ENCODE results near the gene MAPK8IP3.

Gene MAPK8IP3

DNA sequence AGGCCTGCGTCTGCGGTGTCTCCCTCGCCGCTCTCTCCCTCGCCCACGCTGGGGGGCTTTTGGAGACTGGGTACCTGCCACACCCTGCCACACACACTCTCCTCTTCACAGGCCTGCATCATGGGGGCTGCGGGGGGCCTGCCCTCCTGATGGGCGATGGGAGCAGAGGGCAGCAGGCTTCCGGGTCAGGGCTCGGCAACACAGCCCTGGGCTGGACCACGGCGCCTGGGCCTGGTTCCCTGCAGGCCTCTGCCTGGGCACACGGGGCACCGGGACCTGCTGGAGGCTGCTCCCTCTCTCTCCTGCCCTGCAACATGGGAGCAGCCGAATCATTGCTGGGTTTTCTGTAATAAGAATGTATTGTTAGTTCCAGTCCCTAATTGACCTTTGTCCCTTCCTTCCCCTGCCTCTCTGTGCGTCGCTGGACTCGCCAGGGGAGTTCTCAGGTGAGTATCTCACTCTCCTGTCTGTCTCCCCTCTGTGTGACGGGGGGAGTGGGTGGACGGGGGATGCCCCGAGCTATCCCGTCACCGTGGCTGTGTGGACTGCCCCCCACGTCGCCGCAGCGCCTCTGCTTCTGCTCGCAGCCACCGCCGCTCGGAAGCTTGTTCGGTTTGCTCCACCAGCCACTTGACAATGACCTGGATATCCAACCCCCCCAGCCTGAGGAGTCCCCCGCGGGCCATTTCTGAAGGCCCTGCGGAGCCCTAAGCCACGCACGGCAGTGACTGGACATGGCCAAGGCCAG is 51.9 kb downstream of the MAPK8IP3 start:
- Histone ChIP-seq H3K27ac (ENCODE audit: low read length) (no peak overlapping the region), H3K4me3 (ENCODE audit: low read depth in 1 of 2, low read length in 2 of 2) (no peak overlapping the region), H3K27me3 (ENCODE audit: low read depth, low read length) (no peaks in the 10 kb centered on the region), H3K4me1 (ENCODE audit: control insufficient read depth in 1 of 2, insufficient read depth in 2 of 2, low read length in 2 of 2) (no peaks in the 10 kb centered on the region), H3K9me3 (ENCODE audit: control insufficient read depth in 1 of 2, low read length in 2 of 2) (no peaks in the 10 kb centered on the region), H3K36me3 (ENCODE audit: control insufficient read depth in 1 of 2, insufficient read depth in 2 of 2, low read length in 2 of 2) (peaks cover 6 to 59% of the 10 kb centered on the region in 2 donors)

DNA sequence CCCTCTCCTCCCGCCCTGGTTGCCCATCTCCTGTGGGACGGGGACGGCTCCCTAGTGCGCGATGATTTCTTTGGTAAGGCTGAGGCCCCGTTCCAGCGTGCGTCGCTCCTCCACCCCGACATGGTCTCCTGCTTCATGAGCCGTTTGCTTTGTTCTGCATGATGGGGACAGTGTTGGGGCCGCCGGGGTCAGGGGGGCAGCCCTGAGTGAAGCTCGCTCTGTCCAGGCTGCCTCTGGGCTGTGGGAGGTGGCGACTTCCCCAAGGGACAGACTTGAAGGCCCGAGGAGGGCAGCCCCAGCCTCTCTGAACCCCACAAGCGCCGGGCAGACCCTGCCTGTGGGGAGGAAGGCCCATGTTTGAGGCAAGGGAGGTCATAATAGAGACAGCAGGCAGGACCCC is 52.9 kb downstream of the MAPK8IP3 start:
- H3K4me3 ChIP-seq (ENCODE audit: low read depth in 1 of 2, low read length in 2 of 2), result no peak overlapping the region
- H3K36me3 ChIP-seq (ENCODE audit: control insufficient read depth in 1 of 2, insufficient read depth in 2 of 2, low read length in 2 of 2), result peaks cover 6 to 65% of the 10 kb centered on the region in 2 donors
- H3K9me3 ChIP-seq (ENCODE audit: control insufficient read depth in 1 of 2, low read length in 2 of 2), result no peaks in the 10 kb centered on the region
- H3K27me3 ChIP-seq (ENCODE audit: low read depth, low read length), result no peaks in the 10 kb centered on the region
- H3K27ac ChIP-seq (ENCODE audit: low read length), result no peak overlapping the region
- H3K4me1 ChIP-seq (ENCODE audit: control insufficient read depth in 1 of 2, insufficient read depth in 2 of 2, low read length in 2 of 2), result no peaks in the 10 kb centered on the region

DNA sequence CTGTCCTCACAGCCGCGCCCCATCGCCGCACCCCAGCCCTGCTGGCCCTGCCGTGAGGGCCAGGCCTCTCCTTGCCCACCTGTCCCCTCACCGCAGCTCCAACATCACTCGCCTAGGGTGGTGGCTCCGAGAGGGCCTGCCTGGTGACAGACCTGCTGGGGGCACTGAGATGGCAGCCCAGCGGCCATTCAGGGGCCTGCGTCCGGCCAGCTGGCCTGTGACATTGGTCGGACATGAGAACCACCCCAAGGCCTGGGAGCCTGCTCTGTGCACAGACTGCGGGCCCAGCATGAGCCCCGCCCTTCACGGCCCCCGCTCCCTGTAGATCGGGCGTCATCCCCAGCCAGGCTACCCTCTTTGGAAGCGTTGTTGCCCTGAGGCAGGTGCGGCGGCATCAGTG is 53.5 kb downstream of the MAPK8IP3 start:
- Histone ChIP-seq H3K36me3 (ENCODE audit: control insufficient read depth in 1 of 2, insufficient read depth in 2 of 2, low read length in 2 of 2) (peaks cover 6 to 71% of the 10 kb centered on the region in 2 donors), H3K4me1 (ENCODE audit: control insufficient read depth in 1 of 2, insufficient read depth in 2 of 2, low read length in 2 of 2) (no peaks in the 10 kb centered on the region), H3K9me3 (ENCODE audit: control insufficient read depth in 1 of 2, low read length in 2 of 2) (no peaks in the 10 kb centered on the region), H3K27ac (ENCODE audit: low read length) (no peak overlapping the region), H3K27me3 (ENCODE audit: low read depth, low read length) (no peaks in the 10 kb centered on the region), H3K4me3 (ENCODE audit: low read depth in 1 of 2, low read length in 2 of 2) (no peak overlapping the region)

DNA sequence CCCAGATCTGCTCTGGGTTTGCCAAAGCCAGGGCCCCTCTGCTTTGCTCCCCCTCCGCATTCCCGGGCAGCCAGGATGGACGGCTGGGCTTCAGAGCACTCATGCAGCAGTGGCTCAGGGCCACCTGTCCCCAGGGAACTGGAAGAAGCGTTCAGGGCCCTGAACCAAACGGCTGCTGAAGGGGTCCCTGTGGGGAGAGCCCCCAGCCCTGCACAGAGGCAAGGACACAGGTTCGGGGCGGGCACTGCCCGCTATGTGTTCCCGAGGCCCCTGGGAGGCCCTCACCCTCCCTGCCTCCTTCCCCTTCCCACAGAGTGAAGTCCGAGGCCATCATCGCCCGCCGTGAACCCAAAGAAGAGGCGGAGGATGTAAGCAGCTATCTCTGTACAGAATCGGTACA is 54.9 kb downstream of the MAPK8IP3 start:
- H3K9me3 ChIP-seq (ENCODE audit: control insufficient read depth in 1 of 2, low read length in 2 of 2), result no peaks in the 10 kb centered on the region
- no peaks in the 10 kb centered on the region for H3K4me1 ChIP-seq (ENCODE audit: control insufficient read depth in 1 of 2, insufficient read depth in 2 of 2, low read length in 2 of 2)
- no peaks in the 10 kb centered on the region for H3K27me3 ChIP-seq (ENCODE audit: low read depth, low read length)
- peaks cover 4 to 76% of the 10 kb centered on the region in 2 donors for H3K36me3 ChIP-seq (ENCODE audit: control insufficient read depth in 1 of 2, insufficient read depth in 2 of 2, low read length in 2 of 2)
- no peak overlapping the region for H3K4me3 ChIP-seq (ENCODE audit: low read depth in 1 of 2, low read length in 2 of 2)
- H3K27ac ChIP-seq (ENCODE audit: low read length), result no peak overlapping the region

DNA sequence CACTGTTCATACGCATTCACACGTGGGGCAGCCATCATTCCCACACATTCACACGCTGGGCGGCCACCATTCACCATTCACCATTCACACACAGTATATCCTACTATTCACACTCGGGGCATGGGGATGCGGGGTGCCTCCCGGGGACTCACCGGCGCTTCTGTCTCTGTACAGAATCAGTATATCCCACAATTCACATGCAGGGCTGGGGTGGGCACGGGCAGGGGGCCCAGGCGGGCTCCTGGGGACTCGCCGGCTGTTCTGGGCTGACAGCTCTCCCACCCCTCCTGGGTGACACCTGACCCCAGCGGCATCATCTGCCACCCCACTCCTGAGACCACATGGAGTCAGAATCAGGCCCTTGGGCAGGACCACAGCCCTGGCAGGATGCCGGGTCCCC is 55.8 kb downstream of the MAPK8IP3 start:
- Histone ChIP-seq H3K9me3 (ENCODE audit: control insufficient read depth in 1 of 2, low read length in 2 of 2) (no peaks in the 10 kb centered on the region), H3K4me3 (ENCODE audit: low read depth in 1 of 2, low read length in 2 of 2) (no peak overlapping the region), H3K4me1 (ENCODE audit: control insufficient read depth in 1 of 2, insufficient read depth in 2 of 2, low read length in 2 of 2) (no peaks in the 10 kb centered on the region), H3K27ac (ENCODE audit: low read length) (no peak overlapping the region), H3K27me3 (ENCODE audit: low read depth, low read length) (no peaks in the 10 kb centered on the region), H3K36me3 (ENCODE audit: control insufficient read depth in 1 of 2, insufficient read depth in 2 of 2, low read length in 2 of 2) (peaks cover 4 to 84% of the 10 kb centered on the region in 2 donors)

DNA sequence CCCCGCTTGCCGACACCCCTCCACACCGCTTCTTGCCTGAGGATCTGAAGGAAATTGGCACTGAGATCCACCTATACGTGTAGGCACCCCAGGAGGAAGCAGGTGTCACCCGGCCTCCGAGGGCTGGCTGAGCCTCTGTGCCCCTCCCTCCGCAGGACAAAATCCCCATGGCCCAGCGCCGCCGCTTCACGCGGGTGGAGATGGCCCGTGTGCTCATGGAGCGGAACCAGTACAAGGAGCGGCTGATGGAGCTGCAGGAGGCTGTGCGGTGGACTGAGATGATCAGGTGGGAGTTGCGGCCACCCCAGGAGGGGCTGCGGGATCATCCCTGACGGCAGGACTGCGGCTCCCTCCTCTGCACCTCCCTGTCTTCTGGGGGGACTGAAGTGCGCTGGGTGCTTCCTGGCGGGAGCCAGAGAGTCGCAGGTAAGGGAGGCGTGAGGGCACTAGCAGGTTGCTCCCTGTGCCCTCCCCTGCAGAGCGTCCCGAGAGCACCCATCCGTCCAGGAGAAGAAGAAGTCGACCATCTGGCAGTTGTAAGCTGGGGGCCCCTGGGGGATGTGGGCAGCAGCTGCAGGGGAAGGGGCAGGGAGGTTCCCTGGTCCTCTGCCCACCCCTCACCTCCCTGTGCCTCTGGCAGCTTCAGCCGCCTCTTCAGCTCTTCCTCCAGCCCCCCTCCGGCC is 56.3 kb downstream of the MAPK8IP3 start:
- Histone ChIP-seq H3K4me1 (ENCODE audit: control insufficient read depth in 1 of 2, insufficient read depth in 2 of 2, low read length in 2 of 2) (no peaks in the 10 kb centered on the region), H3K27me3 (ENCODE audit: low read depth, low read length) (no peaks in the 10 kb centered on the region), H3K4me3 (ENCODE audit: low read depth in 1 of 2, low read length in 2 of 2) (no peak overlapping the region), H3K36me3 (ENCODE audit: control insufficient read depth in 1 of 2, insufficient read depth in 2 of 2, low read length in 2 of 2) (peaks cover 4 to 88% of the 10 kb centered on the region in 2 donors), H3K27ac (ENCODE audit: low read length) (no peak overlapping the region), H3K9me3 (ENCODE audit: control insufficient read depth in 1 of 2, low read length in 2 of 2) (no peaks in the 10 kb centered on the region)

DNA sequence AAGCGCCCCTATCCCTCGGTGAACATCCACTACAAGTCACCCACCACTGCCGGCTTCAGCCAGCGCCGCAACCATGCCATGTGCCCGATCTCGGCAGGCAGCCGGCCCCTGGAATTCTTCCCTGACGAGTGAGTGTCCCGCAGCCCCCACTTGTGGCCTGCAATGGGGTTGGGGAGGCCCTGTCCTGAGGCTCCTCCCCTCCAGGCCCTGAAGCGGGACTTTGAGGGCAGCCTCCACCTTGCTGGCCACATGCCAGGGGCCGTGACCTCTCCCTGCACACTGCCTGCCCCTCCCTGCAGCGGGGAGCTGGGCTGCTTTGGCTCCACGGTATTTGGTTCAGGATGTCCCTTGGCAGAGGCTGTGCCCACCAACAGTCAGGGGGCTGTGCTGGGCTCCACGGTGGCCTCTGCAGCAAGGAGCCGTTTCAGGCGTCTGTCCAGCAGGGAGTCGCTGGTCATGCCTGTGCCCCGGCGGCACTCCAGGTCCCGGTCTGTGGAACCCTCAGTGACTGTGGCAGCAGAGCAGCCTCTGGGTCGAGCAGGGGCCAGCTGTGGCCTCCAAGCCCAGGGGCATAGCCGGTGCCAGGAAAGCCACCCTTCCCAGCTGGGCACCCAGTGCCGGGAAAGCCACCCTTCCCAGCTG is 57.0 kb downstream of the MAPK8IP3 start:
- H3K4me3 ChIP-seq (ENCODE audit: low read depth in 1 of 2, low read length in 2 of 2), result no peak overlapping the region
- no peaks in the 10 kb centered on the region for H3K9me3 ChIP-seq (ENCODE audit: control insufficient read depth in 1 of 2, low read length in 2 of 2)
- H3K27ac ChIP-seq (ENCODE audit: low read length), result no peak overlapping the region
- peaks cover 4 to 88% of the 10 kb centered on the region in 2 donors for H3K36me3 ChIP-seq (ENCODE audit: control insufficient read depth in 1 of 2, insufficient read depth in 2 of 2, low read length in 2 of 2)
- no peaks in the 10 kb centered on the region for H3K27me3 ChIP-seq (ENCODE audit: low read depth, low read length)
- H3K4me1 ChIP-seq (ENCODE audit: control insufficient read depth in 1 of 2, insufficient read depth in 2 of 2, low read length in 2 of 2), result no peaks in the 10 kb centered on the region

DNA sequence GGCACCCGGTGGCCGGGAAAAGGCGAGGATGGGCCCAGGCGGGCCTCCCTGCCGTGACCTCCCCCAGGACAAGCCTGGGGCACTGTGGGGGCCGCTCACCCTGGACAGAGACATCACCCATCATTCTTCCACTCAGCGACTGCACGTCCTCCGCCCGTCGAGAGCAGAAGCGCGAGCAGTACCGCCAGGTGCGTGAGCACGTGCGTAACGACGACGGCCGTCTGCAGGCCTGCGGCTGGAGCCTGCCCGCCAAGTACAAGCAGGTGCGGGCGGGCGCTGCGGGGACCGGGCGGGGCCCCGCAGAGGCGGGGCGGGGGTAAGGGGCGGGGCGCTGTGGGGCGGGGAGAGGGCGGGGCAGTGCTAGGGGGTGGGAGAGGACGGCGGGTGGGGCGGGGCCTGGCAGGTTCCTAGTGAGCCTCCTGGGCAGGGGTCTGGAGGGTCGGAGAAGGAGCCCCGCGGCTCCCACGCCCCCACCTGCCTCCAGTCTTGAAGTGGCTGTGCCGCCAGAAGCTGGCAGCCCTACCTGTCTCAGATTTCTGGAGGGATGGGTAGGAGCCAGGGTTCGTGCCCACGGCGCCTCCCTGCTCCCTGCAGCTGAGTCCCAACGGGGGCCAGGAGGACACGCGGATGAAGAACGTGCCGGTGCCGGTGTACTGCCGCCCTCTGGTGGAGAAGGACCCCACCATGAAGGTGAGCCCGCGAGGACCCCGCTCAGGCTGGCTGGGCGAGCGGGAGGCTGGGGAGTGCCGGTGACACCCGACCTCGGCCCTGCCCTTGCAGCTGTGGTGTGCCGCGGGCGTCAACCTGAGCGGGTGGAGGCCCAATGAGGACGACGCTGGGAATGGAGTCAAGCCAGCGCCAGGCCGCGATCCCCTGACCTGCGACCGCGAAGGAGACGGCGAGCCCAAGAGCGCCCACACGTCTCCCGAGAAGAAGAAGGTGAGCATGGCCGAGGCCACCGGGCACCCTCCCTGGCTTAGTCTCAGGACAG is 57.8 kb downstream of the MAPK8IP3 start:
- Histone ChIP-seq H3K9me3 (ENCODE audit: control insufficient read depth in 1 of 2, low read length in 2 of 2) (no peaks in the 10 kb centered on the region), H3K4me1 (ENCODE audit: control insufficient read depth in 1 of 2, insufficient read depth in 2 of 2, low read length in 2 of 2) (no peaks in the 10 kb centered on the region), H3K27ac (ENCODE audit: low read length) (no peak overlapping the region), H3K36me3 (ENCODE audit: control insufficient read depth in 1 of 2, insufficient read depth in 2 of 2, low read length in 2 of 2) (peaks cover 4 to 90% of the 10 kb centered on the region in 2 donors), H3K4me3 (ENCODE audit: low read depth in 1 of 2, low read length in 2 of 2) (no peak overlapping the region), H3K27me3 (ENCODE audit: low read depth, low read length) (no peaks in the 10 kb centered on the region)

DNA sequence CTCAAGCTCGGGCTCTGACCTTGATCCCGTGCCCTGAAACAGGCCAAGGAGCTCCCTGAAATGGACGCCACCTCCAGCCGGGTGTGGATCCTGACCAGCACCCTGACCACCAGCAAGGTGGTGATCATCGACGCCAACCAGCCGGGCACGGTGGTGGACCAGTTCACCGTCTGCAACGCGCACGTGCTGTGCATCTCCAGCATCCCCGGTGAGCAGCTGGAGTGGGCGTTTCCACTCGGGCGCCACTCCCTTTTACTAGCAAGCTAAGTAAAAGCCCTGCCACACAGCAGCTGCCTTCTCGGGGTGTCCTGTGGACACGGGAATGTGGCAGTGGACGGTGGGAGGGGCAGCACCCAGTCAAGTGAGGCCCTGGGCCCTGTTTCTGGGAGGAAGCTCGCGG is 59.0 kb downstream of the MAPK8IP3 start:
- Histone ChIP-seq H3K27ac (ENCODE audit: low read length) (no peak overlapping the region), H3K27me3 (ENCODE audit: low read depth, low read length) (no peaks in the 10 kb centered on the region), H3K36me3 (ENCODE audit: control insufficient read depth in 1 of 2, insufficient read depth in 2 of 2, low read length in 2 of 2) (peaks cover 4 to 88% of the 10 kb centered on the region in 2 donors), H3K9me3 (ENCODE audit: control insufficient read depth in 1 of 2, low read length in 2 of 2) (no peaks in the 10 kb centered on the region), H3K4me3 (ENCODE audit: low read depth in 1 of 2, low read length in 2 of 2) (no peak overlapping the region), H3K4me1 (ENCODE audit: control insufficient read depth in 1 of 2, insufficient read depth in 2 of 2, low read length in 2 of 2) (peaks cover 0 to 7% of the 10 kb centered on the region in 2 donors)

DNA sequence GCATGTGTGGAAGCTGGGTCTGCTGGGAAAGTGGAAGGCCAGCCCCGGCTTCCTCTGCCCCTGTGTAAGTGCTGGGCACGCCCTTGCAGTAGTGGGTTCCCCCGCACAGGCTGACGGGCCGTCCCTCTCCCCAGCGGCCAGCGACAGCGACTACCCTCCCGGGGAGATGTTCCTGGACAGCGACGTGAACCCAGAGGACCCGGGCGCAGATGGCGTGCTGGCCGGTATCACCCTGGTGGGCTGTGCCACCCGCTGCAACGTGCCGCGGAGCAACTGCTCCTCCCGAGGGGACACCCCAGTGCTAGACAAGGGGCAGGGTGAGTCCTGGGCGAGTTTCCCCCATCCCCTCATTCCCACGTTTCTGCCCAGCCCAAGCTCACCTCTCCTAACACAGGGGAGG is 59.8 kb downstream of the MAPK8IP3 start:
- Histone ChIP-seq H3K27me3 (ENCODE audit: low read depth, low read length) (no peaks in the 10 kb centered on the region), H3K4me1 (ENCODE audit: control insufficient read depth in 1 of 2, insufficient read depth in 2 of 2, low read length in 2 of 2) (peaks cover 0 to 14% of the 10 kb centered on the region in 2 donors), H3K4me3 (ENCODE audit: low read depth in 1 of 2, low read length in 2 of 2) (no peak overlapping the region), H3K27ac (ENCODE audit: low read length) (no peak overlapping the region), H3K9me3 (ENCODE audit: control insufficient read depth in 1 of 2, low read length in 2 of 2) (no peaks in the 10 kb centered on the region), H3K36me3 (ENCODE audit: control insufficient read depth in 1 of 2, insufficient read depth in 2 of 2, low read length in 2 of 2) (peaks cover 4 to 79% of the 10 kb centered on the region in 2 donors)

Data from muscle layer of duodenum (tissue), 2 donors.